Measurements from ENCODE around the gene SPEM3.

SPEM3 gene

GRCh38 chr17:7421186-7421585 is 7.5 kb upstream of the SPEM3 start:
- DNase-seq (ENCODE audit: low spot score) = no peak

- DNase-seq (ENCODE audit: low spot score) = no peak
Measured at GRCh38 chr17:7423679-7424078, 5.0 kb upstream of the SPEM3 start.

GRCh38 chr17:7425316-7425715 is 3.3 kb upstream of the SPEM3 start, which contains the start of gene SPEM2:
Gene SPEM2 (plus strand): TSS chr17:7425616. CDS start chr17:7425689, 73 bp downstream.
- DNase-seq (ENCODE audit: low spot score) = no peak

DNA sequence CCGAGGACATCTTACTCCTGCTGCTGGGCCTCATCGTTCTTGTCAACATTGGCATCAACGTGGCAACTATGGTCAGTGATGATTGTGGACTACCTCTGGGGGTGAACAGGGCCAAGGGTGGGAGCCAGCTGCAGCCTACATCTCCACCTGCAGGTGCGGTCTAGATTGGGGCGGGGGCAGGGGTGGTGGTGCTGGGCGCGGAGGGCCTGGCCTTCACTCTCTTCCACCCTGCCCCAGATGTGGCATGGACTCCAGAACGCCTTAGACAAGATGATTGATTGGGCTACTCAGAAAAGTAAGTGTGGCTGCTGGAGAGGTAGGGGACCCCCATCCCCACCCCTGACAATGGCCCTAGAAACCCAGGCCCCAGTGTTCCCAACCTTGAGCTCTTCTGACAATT is 2.9 kb upstream of the SPEM3 start:
- no peak for DNase-seq (ENCODE audit: low spot score)

DNA sequence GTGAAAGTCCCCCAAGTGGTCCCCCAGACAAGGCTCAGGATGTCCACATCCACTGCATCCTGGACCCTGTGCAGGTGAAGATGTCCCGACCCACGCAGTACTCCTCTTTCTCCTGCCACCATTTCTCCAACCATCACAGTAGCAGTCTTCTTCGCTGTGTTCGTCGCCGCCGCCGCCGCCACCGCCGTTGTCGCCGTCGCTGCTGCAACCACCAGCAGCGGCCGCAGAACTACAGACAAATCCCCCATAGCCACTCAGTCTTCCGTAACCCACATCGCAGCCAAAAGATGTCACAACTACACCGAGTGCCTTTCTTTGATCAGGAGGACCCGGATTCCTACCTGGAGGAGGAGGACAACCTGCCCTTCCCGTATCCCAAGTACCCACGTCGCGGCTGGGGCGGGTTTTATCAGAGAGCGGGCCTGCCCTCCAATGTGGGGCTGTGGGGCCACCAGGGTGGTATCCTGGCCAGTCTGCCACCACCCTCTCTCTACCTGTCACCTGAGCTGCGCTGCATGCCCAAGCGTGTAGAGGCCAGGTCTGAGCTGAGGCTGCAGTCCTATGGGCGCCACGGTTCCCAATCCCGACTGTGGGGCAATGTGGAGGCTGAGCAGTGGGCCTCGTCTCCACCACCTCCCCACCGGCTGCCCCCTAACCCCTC is 2.3 kb upstream of the SPEM3 start:
- DNase-seq (ENCODE audit: low spot score) = no peak

DNA sequence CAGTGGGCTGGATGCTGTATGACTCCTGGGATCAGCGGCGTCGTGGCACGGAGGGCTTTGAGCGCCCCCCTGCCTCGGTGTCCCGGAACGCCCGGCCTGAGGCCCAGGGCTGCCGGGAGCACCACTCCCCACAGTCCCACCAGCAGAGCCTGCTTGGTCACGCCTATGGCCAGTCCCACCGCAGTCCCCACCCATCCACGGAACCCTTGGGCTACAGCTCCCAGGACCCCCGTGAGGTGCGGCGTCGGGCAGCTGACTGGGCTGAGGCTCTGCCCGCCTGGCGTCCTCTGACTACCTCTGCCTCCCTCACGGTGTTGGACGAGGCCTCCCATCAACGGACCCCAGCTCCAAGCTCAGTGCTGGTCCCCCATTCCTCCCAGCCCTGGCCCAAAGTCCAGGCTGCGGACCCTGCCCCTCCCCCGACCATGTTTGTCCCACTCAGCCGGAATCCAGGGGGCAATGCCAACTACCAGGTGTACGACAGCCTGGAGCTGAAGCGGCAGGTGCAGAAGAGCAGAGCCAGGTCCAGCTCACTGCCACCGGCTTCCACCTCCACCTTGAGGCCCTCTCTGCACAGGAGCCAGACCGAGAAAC is 1.7 kb upstream of the SPEM3 start:
- DNase-seq (ENCODE audit: low spot score) = no peak

GRCh38 chr17:7427549-7427948 is 1.1 kb upstream of the SPEM3 start:
- no peak for DNase-seq (ENCODE audit: low spot score)

DNA sequence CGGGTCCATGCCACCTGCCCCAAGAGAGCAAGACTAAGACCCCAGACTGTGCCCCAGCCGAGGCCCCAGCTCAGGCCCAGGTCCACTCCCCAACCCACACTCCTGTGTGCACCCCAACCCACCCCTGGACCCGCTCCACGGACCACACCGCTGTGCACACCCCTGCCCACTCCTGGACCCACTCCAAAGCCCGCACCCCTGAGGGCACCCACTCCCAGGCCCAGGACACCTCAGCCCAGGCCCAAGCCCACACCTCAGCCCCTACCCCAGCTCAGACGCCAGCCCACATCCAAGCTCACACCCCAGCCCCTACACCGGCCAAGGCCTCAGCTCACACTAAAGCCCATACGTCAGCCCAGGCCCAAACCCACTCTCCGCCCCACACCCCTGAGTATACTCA is 1.1 kb downstream of the SPEM3 start:
- no peak for DNase-seq (ENCODE audit: low spot score)

DNA sequence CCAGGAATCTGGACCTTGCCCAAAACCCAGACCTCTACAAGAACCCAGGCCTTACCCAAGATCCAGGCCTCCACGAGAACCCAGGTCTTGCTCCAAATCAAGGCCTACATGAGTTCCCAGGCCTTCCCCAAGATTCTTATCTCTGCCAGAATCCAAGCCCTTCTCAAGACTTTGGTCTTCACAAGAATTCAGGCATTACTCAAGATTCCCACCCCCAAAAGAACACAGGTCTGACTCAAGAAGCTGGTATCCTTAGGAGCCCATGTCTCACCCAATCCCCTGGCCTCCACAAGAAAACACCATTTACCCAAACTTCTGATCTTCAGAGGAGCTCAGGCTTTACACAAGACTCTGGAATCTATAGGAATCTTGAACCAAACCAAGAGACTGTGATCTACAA is 2.6 kb downstream of the SPEM3 start:
- DNase-seq (ENCODE audit: low spot score) = no peak

DNA sequence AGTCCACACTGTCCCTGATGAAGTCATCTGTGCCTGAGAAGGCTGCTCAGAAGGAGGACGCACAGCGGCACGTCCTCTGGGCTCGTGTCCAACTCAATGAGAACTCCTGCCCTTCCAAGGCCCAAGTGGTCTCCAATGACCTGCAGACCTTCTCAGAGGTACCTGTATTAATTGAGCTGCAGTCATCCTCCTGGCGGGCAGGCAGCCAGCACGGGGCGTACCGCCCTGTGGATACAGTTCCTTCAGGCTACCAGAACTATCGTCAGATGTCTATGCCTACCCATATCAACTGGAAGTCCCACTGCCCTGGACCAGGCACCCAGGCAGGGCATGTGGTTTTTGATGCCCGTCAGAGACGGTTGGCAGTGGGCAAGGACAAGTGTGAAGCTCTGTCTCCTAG is 3.6 kb downstream of the SPEM3 start:
- no peak for DNase-seq (ENCODE audit: low spot score)

- DNase-seq (ENCODE audit: low spot score) = peak; percentile 40
Measured at GRCh38 chr17:7435676-7436555, 7.3 kb downstream of the SPEM3 start.

- peak; percentile 72 for DNase-seq (ENCODE audit: low spot score)
Measured at GRCh38 chr17:7436556-7437368, 8.1 kb downstream of the SPEM3 start.

GRCh38 chr17:7437369-7437863 is 8.8 kb downstream of the SPEM3 start:
- no peak for DNase-seq (ENCODE audit: low spot score)

DNA sequence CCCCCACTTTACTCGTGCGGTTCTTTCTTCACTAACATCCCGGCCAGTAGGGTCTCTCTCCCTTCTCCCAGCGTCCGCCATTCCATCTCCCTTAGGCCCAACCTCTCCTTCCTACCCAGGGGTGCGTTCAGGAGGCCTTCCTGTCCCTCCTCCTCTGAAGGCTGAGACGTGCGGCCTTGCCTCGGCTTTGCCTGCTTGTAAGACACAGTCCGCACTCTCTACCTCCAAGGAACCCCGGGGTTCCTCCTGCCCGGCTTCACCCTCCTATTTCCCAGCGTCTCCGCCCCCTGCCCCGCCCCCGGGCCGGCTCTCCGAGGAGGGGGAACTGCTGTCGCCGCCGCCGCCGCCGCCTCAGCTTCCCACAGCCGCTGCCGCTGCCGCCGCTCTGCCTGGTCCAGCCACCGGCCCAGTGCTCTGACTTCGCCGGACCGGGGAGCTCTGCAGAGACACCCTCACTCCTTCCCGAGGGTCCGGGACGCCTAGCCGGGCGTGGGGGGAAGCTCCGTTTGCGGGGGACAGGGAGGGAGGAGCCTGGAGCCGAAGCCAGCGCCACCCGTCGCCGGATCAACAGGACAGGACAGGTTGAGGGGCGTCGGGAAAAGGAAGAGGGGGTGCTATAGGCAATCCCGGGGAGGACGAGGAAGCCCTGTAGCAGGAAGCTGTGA is 9.4 kb downstream of the SPEM3 start:
- peak; percentile 62 for DNase-seq (ENCODE audit: low spot score)

DNA sequence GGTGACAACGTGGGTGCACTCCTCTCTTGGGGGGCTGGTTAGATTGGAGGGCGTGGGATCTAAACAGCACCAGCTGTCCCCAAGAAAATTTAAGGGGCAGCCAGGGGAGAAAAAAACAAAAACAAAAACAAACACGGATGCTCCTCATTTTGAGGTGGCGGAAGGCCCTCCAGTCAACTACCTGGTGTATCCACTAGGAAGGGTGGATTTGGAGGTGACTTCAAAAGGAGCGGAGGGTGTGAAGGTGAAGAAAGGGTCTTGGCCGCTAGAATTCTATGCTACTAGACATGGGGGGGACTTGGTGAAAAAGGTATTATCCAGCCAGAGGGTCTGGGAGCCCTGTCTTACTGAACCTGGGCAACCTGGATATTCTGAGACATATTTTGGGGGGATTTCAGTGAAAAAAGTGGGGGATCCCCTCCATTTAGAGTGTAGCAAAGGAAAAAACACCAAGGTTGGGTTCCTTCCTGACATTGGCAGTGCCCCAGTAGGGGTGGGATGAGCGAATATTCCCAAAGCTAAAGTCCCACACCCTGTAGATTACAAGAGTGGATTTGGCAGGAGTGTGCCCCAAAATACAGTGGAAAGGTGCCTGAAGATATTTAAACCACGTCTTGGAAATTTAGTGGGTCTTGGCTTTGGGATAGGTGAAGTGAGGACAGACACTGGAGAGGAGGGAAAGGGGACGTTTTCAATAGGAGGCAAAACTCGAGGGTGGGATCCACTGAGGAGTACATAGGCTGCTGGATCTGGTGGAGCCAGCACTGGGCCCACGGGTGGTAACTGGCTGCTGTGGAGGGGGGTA is 10.2 kb downstream of the SPEM3 start:
- DNase-seq (ENCODE audit: low spot score) = no peak

DNA sequence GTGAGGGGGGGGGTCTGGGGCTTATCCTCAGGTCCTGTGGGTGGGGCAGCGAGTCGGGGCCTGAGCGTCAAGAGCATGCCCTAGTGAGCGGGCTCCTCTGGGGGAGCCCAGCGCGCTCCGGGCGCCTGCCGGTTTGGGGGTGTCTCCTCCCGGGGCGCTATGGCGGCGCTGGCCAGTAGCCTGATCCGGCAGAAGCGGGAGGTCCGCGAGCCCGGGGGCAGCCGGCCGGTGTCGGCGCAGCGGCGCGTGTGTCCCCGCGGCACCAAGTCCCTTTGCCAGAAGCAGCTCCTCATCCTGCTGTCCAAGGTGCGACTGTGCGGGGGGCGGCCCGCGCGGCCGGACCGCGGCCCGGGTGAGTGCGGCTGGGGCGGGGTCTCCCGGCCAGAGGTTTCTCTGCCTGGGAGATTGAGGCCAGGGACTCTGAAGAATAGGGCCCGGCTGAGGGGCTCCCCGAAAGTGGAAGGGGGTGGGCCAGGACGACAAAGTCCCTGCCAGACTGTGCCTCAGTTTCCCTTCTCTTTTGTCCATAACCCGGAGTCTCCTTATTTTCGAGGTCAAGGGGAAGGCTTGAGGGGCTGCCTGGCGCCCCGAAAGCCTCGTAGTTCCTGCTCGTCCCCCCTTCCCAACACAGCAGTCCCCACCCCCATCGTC is 10.9 kb downstream of the SPEM3 start, which contains the start of gene FGF11:
Gene FGF11 (plus strand): TSS at position 51 of the 651 bp plus-strand sequence. CDS start 109 bp downstream, at position 160.
- DNase-seq (ENCODE audit: low spot score) = no peak

DNA sequence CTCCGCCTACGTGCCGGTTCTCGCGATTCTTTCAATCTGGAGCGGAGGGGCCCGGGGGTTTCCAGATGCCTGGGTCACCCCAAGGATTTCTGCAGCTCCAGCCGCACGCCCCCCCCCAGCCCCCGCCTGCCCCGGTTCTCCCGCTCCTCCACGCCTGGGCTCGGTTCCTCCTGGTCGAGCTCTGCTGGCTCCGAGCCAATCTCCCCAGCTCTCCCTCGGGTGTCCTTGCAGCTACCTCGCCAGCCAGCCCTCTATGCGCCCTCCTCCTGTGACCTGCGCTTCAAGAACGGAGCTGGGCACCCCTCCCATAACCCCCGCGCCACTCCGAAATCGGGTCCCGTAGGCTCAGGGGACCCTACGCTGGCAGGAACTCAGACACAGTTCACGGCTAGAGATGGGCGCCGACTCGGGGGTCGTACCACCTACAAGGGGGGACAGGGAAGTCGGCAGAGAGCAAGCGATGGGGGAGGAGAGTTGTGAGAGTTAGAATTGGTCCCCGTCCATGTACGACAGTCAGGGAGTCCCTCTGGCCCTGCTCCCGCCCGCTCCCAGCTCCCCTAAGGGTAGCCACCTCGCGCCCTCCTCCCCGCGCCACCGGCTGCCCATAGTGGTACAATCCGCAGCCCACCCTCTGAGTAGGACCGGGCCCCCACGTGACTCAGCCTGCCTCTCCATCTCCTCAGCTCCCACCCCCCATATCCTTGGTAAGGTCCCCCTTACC is 11.6 kb downstream of the SPEM3 start:
- DNase-seq (ENCODE audit: low spot score) = no peak

- DNase-seq (ENCODE audit: low spot score) = no peak
Measured at GRCh38 chr17:7440834-7441195, 12.2 kb downstream of the SPEM3 start.

- no peak for DNase-seq (ENCODE audit: low spot score)
Measured at GRCh38 chr17:7441266-7441665, 12.6 kb downstream of the SPEM3 start.
